Measurements from ENCODE around the gene FAM222A.

The FAM222A gene

DNA sequence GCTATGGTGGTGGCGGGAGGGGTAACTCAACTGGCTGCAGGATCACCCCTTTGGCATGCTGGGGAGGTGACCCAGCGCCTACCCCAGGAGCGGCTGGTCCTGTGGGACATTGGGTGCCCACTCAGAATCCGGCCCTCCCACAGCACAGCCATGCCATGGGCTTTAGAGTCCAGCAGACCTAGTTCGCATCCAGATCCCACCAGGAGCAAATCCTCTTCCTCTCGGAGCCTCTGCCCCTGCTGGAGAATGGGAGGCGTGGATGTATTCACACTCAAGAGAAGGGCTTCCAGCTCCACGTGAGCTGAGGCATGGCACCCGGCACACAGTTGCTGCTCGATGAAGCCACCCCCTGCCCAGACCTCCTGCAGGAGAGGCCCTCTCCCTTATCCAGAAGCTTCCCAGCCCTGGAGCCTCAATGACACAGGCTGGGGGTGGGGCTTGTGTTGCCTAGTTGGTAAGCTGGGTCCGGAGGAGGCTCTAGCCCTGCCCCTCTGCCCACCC, 17.7 kb downstream of the FAM222A start:
- no peak for DNase-seq (ENCODE audit: low read depth, low spot score)
- Histone ChIP-seq H3K27me3 (ENCODE audit: insufficient read depth, insufficient read length) (no peaks in the 10 kb centered on the region), H3K9ac (ENCODE audit: insufficient read length, low read depth) (no peak overlapping the region), H3K4me3 (ENCODE audit: insufficient read length, low read depth) (no peak overlapping the region), H3K36me3 (ENCODE audit: insufficient read depth, insufficient read length, low read length) (no peaks in the 10 kb centered on the region), H3K4me1 (ENCODE audit: insufficient read depth, insufficient read length) (peaks cover 15% of the 10 kb centered on the region), H3K9me3 (ENCODE audit: insufficient read depth, low read length) (no peaks in the 10 kb centered on the region)
- TF ChIP-seq SUZ12 (IDR thresholded peaks at IDR 0.05; ENCODE audit: extremely low read depth, insufficient read depth, insufficient read length) (no peak), ZNF274 (IDR thresholded peaks at IDR 0.05; ENCODE audit: low read depth, low read length) (no peak), YY1 (IDR thresholded peaks at IDR 0.05; ENCODE audit: insufficient read depth, insufficient read length) (no peak)

GRCh38 chr12:109731806-109732205, 18.2 kb downstream of the FAM222A start:
- H3K4me3 ChIP-seq (ENCODE audit: insufficient read length, low read depth): no peak overlapping the region
- H3K27me3 ChIP-seq (ENCODE audit: insufficient read depth, insufficient read length): no peaks in the 10 kb centered on the region
- no peaks in the 10 kb centered on the region for H3K36me3 ChIP-seq (ENCODE audit: insufficient read depth, insufficient read length, low read length)
- TF ChIP-seq YY1 (IDR thresholded peaks at IDR 0.05; ENCODE audit: insufficient read depth, insufficient read length): no peak
- TF ChIP-seq ZNF274 (IDR thresholded peaks at IDR 0.05; ENCODE audit: low read depth, low read length): no peak
- no peak for TF ChIP-seq SUZ12 (IDR thresholded peaks at IDR 0.05; ENCODE audit: extremely low read depth, insufficient read depth, insufficient read length)
- peaks cover 12% of the 10 kb centered on the region for H3K4me1 ChIP-seq (ENCODE audit: insufficient read depth, insufficient read length)
- no peaks in the 10 kb centered on the region for H3K9me3 ChIP-seq (ENCODE audit: insufficient read depth, low read length)
- no peak overlapping the region for H3K9ac ChIP-seq (ENCODE audit: insufficient read length, low read depth)
- no peak for DNase-seq (ENCODE audit: low read depth, low spot score)

DNA sequence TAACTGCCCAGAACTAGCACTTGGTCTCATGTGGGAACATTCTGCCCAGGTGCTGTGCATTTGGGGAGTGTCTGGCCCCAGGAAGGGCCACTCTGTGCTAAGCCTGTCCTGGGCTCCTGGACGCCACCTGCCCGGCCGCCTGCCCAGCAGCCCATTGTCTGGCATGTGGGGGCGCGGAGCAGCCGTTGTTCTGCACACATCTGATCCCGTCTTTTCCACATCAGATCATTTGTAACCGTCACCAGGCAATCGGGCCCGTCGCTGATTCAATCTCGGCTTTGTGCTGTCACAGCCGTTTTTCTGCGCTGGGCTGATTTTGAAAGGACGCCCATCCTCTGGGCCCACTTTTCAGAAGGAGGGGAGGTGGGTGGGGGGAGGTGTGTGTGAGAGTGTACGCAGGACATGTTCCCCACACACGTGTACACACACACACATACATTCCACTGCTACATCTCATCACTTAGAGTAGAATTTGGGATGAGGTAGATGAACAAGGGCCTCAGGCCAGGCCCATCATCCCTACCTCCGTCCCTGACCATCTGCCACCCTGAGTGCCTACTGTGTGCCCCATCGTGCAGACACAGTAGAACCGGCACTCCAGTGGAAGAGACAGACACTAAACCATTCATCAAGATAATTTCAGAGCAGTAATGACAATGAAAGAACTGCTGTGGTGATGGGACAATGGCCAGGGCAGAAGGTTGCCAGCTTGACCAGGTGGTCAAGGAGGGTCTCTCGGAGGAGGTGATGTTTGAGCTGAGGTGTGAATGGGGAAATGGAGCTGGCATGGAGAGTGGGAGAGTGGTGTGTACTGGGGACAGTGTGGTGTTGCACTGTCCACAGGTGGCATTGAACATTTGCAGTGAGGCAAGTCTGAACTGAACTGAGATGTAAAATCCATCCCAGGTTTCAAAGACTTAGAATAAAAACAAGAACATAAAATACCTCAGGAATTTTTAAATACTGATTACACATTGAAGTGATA, 19.0 kb downstream of the FAM222A start:
- Histone ChIP-seq H3K4me3 (ENCODE audit: insufficient read length, low read depth) (no peak overlapping the region), H3K36me3 (ENCODE audit: insufficient read depth, insufficient read length, low read length) (no peaks in the 10 kb centered on the region), H3K9ac (ENCODE audit: insufficient read length, low read depth) (no peak overlapping the region), H3K9me3 (ENCODE audit: insufficient read depth, low read length) (no peaks in the 10 kb centered on the region), H3K27me3 (ENCODE audit: insufficient read depth, insufficient read length) (no peaks in the 10 kb centered on the region), H3K4me1 (ENCODE audit: insufficient read depth, insufficient read length) (peaks cover 6% of the 10 kb centered on the region)
- DNase-seq (ENCODE audit: low read depth, low spot score): no peak
- TF ChIP-seq SUZ12 (IDR thresholded peaks at IDR 0.05; ENCODE audit: extremely low read depth, insufficient read depth, insufficient read length) (no peak), YY1 (IDR thresholded peaks at IDR 0.05; ENCODE audit: insufficient read depth, insufficient read length) (no peak), ZNF274 (IDR thresholded peaks at IDR 0.05; ENCODE audit: low read depth, low read length) (no peak)

DNA sequence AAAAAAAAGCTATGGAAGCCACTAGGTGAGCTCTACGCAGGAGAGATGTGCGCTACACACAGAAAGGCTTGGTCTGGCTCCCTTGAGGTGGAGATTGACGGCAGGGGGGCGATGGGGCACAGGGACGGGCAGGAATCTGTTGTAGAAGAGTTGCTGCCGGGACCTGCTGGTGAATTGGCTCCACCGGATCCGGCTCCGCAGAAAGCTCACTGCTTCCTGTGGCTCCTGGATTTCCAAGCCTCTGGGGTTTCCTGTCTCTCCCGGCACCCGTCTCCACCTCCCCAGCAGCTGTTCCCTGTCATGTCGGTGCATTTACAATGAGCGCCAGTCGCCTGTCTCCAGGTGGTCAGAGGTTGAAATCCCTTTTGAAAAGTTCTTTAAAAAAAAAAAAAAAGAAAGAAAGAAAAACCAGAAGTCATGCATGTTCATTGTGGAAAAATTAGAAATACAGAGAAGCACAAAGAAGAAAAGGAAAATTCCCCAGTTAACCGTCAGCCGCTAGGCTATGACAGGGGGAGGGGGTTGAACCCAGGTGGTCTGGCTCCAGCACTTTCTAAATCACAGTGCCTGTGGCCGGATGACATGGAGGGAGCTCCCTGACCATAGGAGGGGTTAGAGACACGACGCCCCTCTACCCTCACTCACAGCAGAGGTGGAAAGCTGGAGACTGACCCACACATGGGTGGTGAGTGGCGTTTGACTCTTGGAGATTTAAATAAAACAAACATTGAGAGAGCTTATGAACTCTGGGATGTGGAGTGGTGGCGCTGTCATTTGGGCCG, 20.8 kb downstream of the FAM222A start:
- Histone ChIP-seq H3K4me3 (ENCODE audit: insufficient read length, low read depth) (no peak overlapping the region), H3K36me3 (ENCODE audit: insufficient read depth, insufficient read length, low read length) (no peaks in the 10 kb centered on the region), H3K9me3 (ENCODE audit: insufficient read depth, low read length) (no peaks in the 10 kb centered on the region), H3K4me1 (ENCODE audit: insufficient read depth, insufficient read length) (peaks cover 7% of the 10 kb centered on the region), H3K27me3 (ENCODE audit: insufficient read depth, insufficient read length) (no peaks in the 10 kb centered on the region), H3K9ac (ENCODE audit: insufficient read length, low read depth) (no peak overlapping the region)
- DNase-seq (ENCODE audit: low read depth, low spot score): peak; percentile 51
- TF ChIP-seq ZNF274 (IDR thresholded peaks at IDR 0.05; ENCODE audit: low read depth, low read length) (no peak), SUZ12 (IDR thresholded peaks at IDR 0.05; ENCODE audit: extremely low read depth, insufficient read depth, insufficient read length) (no peak), YY1 (IDR thresholded peaks at IDR 0.05; ENCODE audit: insufficient read depth, insufficient read length) (no peak)

- TF ChIP-seq SUZ12 (IDR thresholded peaks at IDR 0.05; ENCODE audit: extremely low read depth, insufficient read depth, insufficient read length) (no peak), YY1 (IDR thresholded peaks at IDR 0.05; ENCODE audit: insufficient read depth, insufficient read length) (no peak), ZNF274 (IDR thresholded peaks at IDR 0.05; ENCODE audit: low read depth, low read length) (no peak)
- no peak overlapping the region for H3K4me3 ChIP-seq (ENCODE audit: insufficient read length, low read depth)
- no peaks in the 10 kb centered on the region for H3K27me3 ChIP-seq (ENCODE audit: insufficient read depth, insufficient read length)
- no peaks in the 10 kb centered on the region for H3K36me3 ChIP-seq (ENCODE audit: insufficient read depth, insufficient read length, low read length)
- H3K9me3 ChIP-seq (ENCODE audit: insufficient read depth, low read length): no peaks in the 10 kb centered on the region
- DNase-seq (ENCODE audit: low read depth, low spot score): no peak
- H3K4me1 ChIP-seq (ENCODE audit: insufficient read depth, insufficient read length): peaks cover 11% of the 10 kb centered on the region
- no peak overlapping the region for H3K9ac ChIP-seq (ENCODE audit: insufficient read length, low read depth)
Observed at GRCh38 chr12:109735051-109735521, 21.5 kb downstream of the FAM222A start.

DNA sequence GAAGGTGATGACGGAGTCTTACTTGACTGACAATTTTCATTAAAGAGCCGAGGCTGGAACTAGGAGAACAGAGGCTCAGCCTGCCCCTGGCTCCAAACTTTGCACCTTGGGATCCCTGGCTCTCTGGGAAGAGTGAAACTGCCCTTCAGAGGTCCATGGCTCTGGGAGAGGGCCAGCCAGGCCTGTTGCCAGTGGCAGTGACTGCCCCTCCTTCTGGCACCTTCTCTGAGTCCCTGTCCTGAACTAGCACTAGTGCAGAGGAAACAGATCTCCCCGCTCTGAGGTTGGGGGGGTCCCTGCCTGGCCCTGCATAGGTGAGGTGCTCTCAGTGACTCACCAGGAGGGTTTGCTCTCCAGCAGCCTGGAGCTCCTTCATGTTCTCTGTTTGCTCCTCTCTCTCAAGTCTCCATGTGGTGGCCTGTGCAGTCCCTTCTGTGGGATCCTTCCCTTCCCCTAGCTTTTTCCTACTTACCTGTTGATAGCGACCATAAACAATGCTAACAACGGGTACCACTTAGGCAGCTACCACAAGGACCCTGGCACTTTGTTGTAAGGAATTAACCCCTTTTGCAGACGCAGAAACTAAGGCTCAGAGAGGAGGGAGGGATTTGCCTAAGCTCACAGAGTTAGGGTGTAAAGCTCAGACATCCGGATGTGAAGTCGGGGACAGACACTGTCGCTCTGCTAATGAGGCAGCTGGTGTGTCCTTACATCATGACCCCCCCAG, 22.4 kb downstream of the FAM222A start:
- Histone ChIP-seq H3K9me3 (ENCODE audit: insufficient read depth, low read length) (no peaks in the 10 kb centered on the region), H3K27me3 (ENCODE audit: insufficient read depth, insufficient read length) (no peaks in the 10 kb centered on the region), H3K9ac (ENCODE audit: insufficient read length, low read depth) (no peak overlapping the region), H3K36me3 (ENCODE audit: insufficient read depth, insufficient read length, low read length) (no peaks in the 10 kb centered on the region), H3K4me3 (ENCODE audit: insufficient read length, low read depth) (no peak overlapping the region), H3K4me1 (ENCODE audit: insufficient read depth, insufficient read length) (peaks cover 11% of the 10 kb centered on the region)
- DNase-seq (ENCODE audit: low read depth, low spot score): no peak
- TF ChIP-seq YY1 (IDR thresholded peaks at IDR 0.05; ENCODE audit: insufficient read depth, insufficient read length): no peak
- no peak for TF ChIP-seq ZNF274 (IDR thresholded peaks at IDR 0.05; ENCODE audit: low read depth, low read length)
- no peak for TF ChIP-seq SUZ12 (IDR thresholded peaks at IDR 0.05; ENCODE audit: extremely low read depth, insufficient read depth, insufficient read length)

All from NT2/D1 (cell line).